HepG2 (cell line): ENCODE results near the gene PPP3CB. TPM values are rescaled to one million over a fixed set of nuclear protein-coding genes. Genes with fewer than 3 reads are reported as not detected.

Experiments
- ATAC-seq: fragments of 200-7000 bp; cut with Tn5 transposase; 3 replicates; pipeline ENCODE4 v1.9.1; 2020; ENCODE audit warnings: mild to moderate bottlenecking, moderate library complexity
- BruUV-seq: library from RNA; stranded (reverse); fragments of 400-500 nt; replicated peaks from 2 replicates; lab custom pipeline; 2021; lab: Mats Ljungman, UMichigan
- CTCF ChIA-PET: fragments of 300-600 bp; formaldehyde crosslinking; extraction: SDS; loops from one replicate; lab custom pipeline; 2021; ENCODE audit warnings: low total read pairs, inconsistent platforms, low intra/inter-chr PET ratio; lab: Yijun Ruan, JAX
- POLR2A ChIA-PET: fragments of 350-600 bp; sonication (Branson Sonifier 250); formaldehyde crosslinking; loops from one replicate; lab custom pipeline; 2020; ENCODE audit warnings: antibody characterized with exemption, inconsistent platforms; lab: Yijun Ruan, JAX
- DNase-seq: peaks from one replicate; pipeline ENCODE4 v3.0.0-alpha.2; 2015; ENCODE audit warnings: low spot score
- FAIRE-seq: peaks from 3 replicates; lab custom pipeline; 2011; peaks lifted over from hg19 to GRCh38; lab: Jason Lieb, UNC
- H2AFZ ChIP-seq: one replicate; pipeline ENCODE4 v1.6.1; 2011; ENCODE audit warnings: low read length, inconsistent platforms
- H3K27ac ChIP-seq: fragments of 300-600 bp; 3 replicates; pipeline ENCODE4 v1.8.0; 2011; ENCODE audit warnings: mixed run types, mild to moderate bottlenecking, mixed read lengths, low read length, inconsistent platforms; ENCODE audit not compliant: insufficient read depth; ENCODE audit errors: extremely low read length
- H3K27me3 ChIP-seq, 2 experiments: fragments of 200-600 bp in 1 of 2; 2 replicates in 1 of 2; 3 replicates in 1 of 2; pipeline versions ENCODE4 v1.6.0 to v1.8.0; 2011; ENCODE audit warnings: low read length in 2 of 2, mild to moderate bottlenecking in 2 of 2, moderate library complexity in 2 of 2, inconsistent platforms in 1 of 2; ENCODE audit not compliant: insufficient read depth in 2 of 2, control insufficient read depth in 1 of 2
- H3K36me3 ChIP-seq, 2 experiments: fragments of 200-600 bp in 1 of 2; replicated peaks in 1 of 2; 2 replicates in 1 of 2; 3 replicates in 1 of 2; pipeline versions ENCODE4 v1.5.1 to v1.8.0; 2011; ENCODE audit warnings: low read length in 2 of 2, inconsistent platforms in 1 of 2; ENCODE audit not compliant: insufficient read depth in 2 of 2, control insufficient read depth in 1 of 2
- H3K4me1 ChIP-seq: 2 replicates; pipeline ENCODE4 v1.5.1; 2012; ENCODE audit warnings: low read length, inconsistent platforms; ENCODE audit not compliant: insufficient read depth
- H3K4me2 ChIP-seq: 2 replicates; pipeline ENCODE4 v1.6.0; 2011; ENCODE audit warnings: low read depth, low read length, inconsistent platforms
- H3K4me3 ChIP-seq, 3 experiments: fragments of 200-600 bp in 1 of 3; sonication (generic), shearing (Covaris generic) in 1 of 3; replicated peaks in 1 of 3; 2 replicates each; pipeline ENCODE4 v1.5.1; 2011 to 2016; ENCODE audit warnings: low read length in 3 of 3, inconsistent platforms in 2 of 3, low read depth in 2 of 3, mild to moderate bottlenecking in 2 of 3, control low read depth in 1 of 3, mixed read lengths in 1 of 3; ENCODE audit not compliant: insufficient read depth in 1 of 3
- H3K79me2 ChIP-seq: one replicate; pipeline ENCODE4 v1.6.1; 2011; ENCODE audit warnings: low read length, inconsistent platforms; ENCODE audit not compliant: insufficient read depth
- H3K9ac ChIP-seq: 2 replicates; pipeline ENCODE4 v1.6.0; 2011; ENCODE audit warnings: mild to moderate bottlenecking, low read depth, low read length, inconsistent platforms; ENCODE audit not compliant: insufficient read depth
- H3K9me3 ChIP-seq: 2 replicates; pipeline ENCODE4 v1.5.1; 2012; ENCODE audit warnings: mild to moderate bottlenecking, low read length
- H4K20me1 ChIP-seq: 2 replicates; pipeline ENCODE4 v1.6.0; 2011; ENCODE audit warnings: inconsistent platforms, mild to moderate bottlenecking, low read length, moderate library complexity; ENCODE audit not compliant: insufficient read depth
- CBX5 ChIP-seq: sonication (generic); formaldehyde crosslinking; IDR thresholded peaks from 2 replicates; pipeline ENCODE4 v1.4.0; 2020; ENCODE audit warnings: missing genetic modification reagents, borderline replicate concordance
- GRHL1 ChIP-seq: sonication (generic); formaldehyde crosslinking; conservative IDR thresholded peaks from 2 replicates; pipeline ENCODE4 v1.8.0; 2022; ENCODE audit warnings: missing genetic modification reagents
- MTF1 ChIP-seq: sonication (generic); formaldehyde crosslinking; IDR thresholded peaks from 2 replicates; pipeline ENCODE4 v1.5.0; 2020; ENCODE audit warnings: missing genetic modification reagents
- MYPOP ChIP-seq: sonication (generic); formaldehyde crosslinking; IDR thresholded peaks from 2 replicates; pipeline ENCODE4 v1.8.1; 2023; ENCODE audit warnings: mild to moderate bottlenecking, moderate library complexity, missing genetic modification reagents
- NFYB ChIP-seq: sonication (generic); formaldehyde crosslinking; IDR thresholded peaks from 2 replicates; pipeline ENCODE4 v1.4.0; 2020; ENCODE audit warnings: missing genetic modification reagents
- ZBTB39 ChIP-seq: sonication (generic); formaldehyde crosslinking; IDR thresholded peaks from 2 replicates; pipeline ENCODE4 v1.5.0; 2020; ENCODE audit warnings: missing genetic modification reagents
- ZBTB7B ChIP-seq: sonication (generic); formaldehyde crosslinking; IDR thresholded peaks from 2 replicates; pipeline ENCODE4 v1.4.0; 2020; ENCODE audit warnings: missing genetic modification reagents
- ZBTB8A ChIP-seq: sonication (generic); formaldehyde crosslinking; IDR thresholded peaks from 2 replicates; pipeline ENCODE4 v1.4.0; 2020; ENCODE audit warnings: mild to moderate bottlenecking, low read depth, missing genetic modification reagents, borderline replicate concordance
- ZNF142 ChIP-seq: sonication (generic); formaldehyde crosslinking; IDR thresholded peaks from 2 replicates; pipeline ENCODE4 v1.4.0; 2020; ENCODE audit warnings: missing genetic modification reagents
- ZNF639 ChIP-seq: conservative IDR thresholded peaks from 2 replicates; pipeline ENCODE4 v1.6.1; 2018; ENCODE audit warnings: missing genetic modification reagents
- WGBS: methylation state at CpG from one replicate; pipeline ENCODE4 v1.1.6; 2017; ENCODE audit warnings: low lambda C conversion rate; 5-methylcytosine and 5-hydroxymethylcytosine counted together
- in situ Hi-C: cut with HindIII; loops from 2 replicates; pipeline ENCODE4 v1.10.0; 2017; ENCODE audit warnings: low pct_unique_long_range_greater_than_20kb; ENCODE audit not compliant: extremely low pct_ligation_motif_present
- intact Hi-C: fragments of 100-400 bp; cut with micrococcal nuclease; formaldehyde crosslinking; loops from one replicate; pipeline ENCODE4 v1.10.0; 2022; ENCODE audit not compliant: unreplicated experiment
- polyA plus RNA-seq, 8 experiments: library from polyadenylated mRNA; depleted of rRNA in 3 of 8; stranded (reverse) in 7 of 8; unstranded in 1 of 8; fragments of >200 nt; fragmentation: Illumina TruSeq in 4 of 8; extraction: Trizol in 4 of 8; gene quantifications; 2 replicates each; pipeline versions ENCODE4 v1.2.1 to v1.2.3, GENCODE V29; 2011 to 2016; ENCODE audit warnings: low read depth in 4 of 8, missing spikeins in 1 of 8, mixed read lengths in 1 of 8; ENCODE audit not compliant: insufficient read depth in 1 of 8
- total RNA-seq, 5 experiments: library from RNA; depleted of rRNA; stranded (reverse); fragments of >200 nt; fragmentation: Illumina TruSeq; extraction: Trizol; gene quantifications; 2 replicates each; pipeline ENCODE4 v1.2.3, GENCODE V29; 2016; ENCODE audit warnings: low read depth in 1 of 5

The PPP3CB gene
- total and polyA plus RNA-seq, 2 of the 13 experiments (the other 11 are each of a cell fraction or from before 2014, with no cell fraction given): 8.7 to 11.4 TPM

- TF ChIP-seq ZBTB39 (CRISPR knock-in tag): no peak
These were observed 26.4 kb upstream of the PPP3CB start (continued) for GRCh38 chr10:73522263-73522662.

GRCh38 chr10:73519336-73519735 is 23.5 kb upstream of the PPP3CB start:
- no TSS peak for BruUV-seq
- no peaks in the 10 kb centered on the region for H3K4me1 ChIP-seq
- H3K9me3 ChIP-seq: no peaks in the 10 kb centered on the region
- WGBS: 99% methylated on average over 3 of the region's 3 CpGs
- no peak overlapping the region for H3K27ac ChIP-seq
- H3K27me3 ChIP-seq: no peaks in the 10 kb centered on the region
- no peaks in the 10 kb centered on the region for H3K79me2 ChIP-seq
- no peaks in the 10 kb centered on the region for H4K20me1 ChIP-seq
- H3K4me2 ChIP-seq: no peak overlapping the region
- in situ Hi-C loops: no loop called here
- no peak overlapping the region for H2AFZ ChIP-seq
- no peak overlapping the region for H3K4me3 ChIP-seq
- H3K36me3 ChIP-seq: peaks cover 23 to 46% of the 10 kb centered on the region in 2 experiments; a peak in 4 of 5 replicates
- intact Hi-C loops: no loop called here
- ChIA-PET POLR2A (no interaction called here), CTCF (no interaction called here)
- no peak for ATAC-seq
- no peak for DNase-seq
- no peak for FAIRE-seq
- H3K9ac ChIP-seq: no peak overlapping the region
- TF ChIP-seq ZNF639 (CRISPR knock-in tag) (no peak), NFYB (CRISPR knock-in tag) (no peak), ZBTB8A (CRISPR knock-in tag) (no peak), MYPOP (CRISPR knock-in tag) (no peak), ZNF142 (no peak), GRHL1 (CRISPR knock-in tag) (no peak), CBX5 (CRISPR knock-in tag) (no peak), MTF1 (CRISPR knock-in tag) (no peak), ZBTB7B (CRISPR knock-in tag) (no peak)
